Activated CD4-positive, alpha-beta T cell treated with anti-CD3 and anti-CD28 coated beads, Interleukin-10, Interleukin-2, amounts not matched to agents 100 ng/mL and 50 ng/mL, durations not matched to agents 16 hours and 8 hours (primary cell): ENCODE results near the gene ZNF423.

Experiments
- DNase-seq: peaks from one replicate; pipeline ENCODE4 v3.0.0-alpha.2; 2020

Gene ZNF423

DNA sequence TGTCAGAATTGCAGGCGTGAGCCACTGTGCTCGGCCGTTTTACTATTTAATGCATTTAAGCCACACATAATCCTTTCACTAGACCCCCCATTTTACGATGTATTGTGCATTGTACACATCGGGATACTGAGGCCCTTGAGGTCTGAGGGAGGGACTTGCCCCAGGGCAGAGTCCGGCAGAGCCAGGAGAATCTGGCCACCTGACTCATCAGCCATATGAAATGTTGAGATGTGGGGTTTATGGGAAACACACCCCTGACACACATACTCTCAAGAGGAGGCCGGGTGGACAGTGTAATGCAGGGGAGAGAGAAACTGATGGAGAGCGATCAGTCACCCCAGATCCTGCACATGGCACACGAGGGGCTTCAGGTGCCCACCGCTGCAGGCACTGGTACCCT, 196.6 kb downstream of the ZNF423 start:
- no peak for DNase-seq

GRCh38 chr16:49658531-49658930, 197.4 kb downstream of the ZNF423 start:
- DNase-seq: no peak

- DNase-seq: no peak
Measured at GRCh38 chr16:49657736-49658465, 198.0 kb downstream of the ZNF423 start.

GRCh38 chr16:49654425-49654824, 201.5 kb downstream of the ZNF423 start:
- DNase-seq: no peak

- no peak for DNase-seq
Measured at GRCh38 chr16:49653577-49653976, 202.3 kb downstream of the ZNF423 start.

DNA sequence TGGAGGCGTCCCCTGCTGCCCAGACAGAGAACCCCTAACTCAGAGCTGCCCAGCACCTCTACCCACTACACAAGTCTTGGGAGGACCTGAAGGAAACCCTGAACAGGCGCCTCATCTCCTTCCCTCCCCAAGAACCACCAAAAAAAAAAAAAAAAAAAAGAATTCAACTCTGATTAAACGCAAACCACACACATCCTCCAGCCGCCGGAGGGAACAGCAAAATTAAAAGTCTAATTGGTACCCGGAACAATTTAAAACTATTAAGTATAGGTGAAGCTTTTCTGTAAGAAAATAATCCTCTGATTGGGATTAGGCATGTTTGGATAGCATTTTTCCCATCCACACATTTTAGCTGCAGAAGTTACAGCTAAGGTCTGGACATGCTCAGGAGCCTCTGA, 202.7 kb downstream of the ZNF423 start:
- DNase-seq: no peak

DNA sequence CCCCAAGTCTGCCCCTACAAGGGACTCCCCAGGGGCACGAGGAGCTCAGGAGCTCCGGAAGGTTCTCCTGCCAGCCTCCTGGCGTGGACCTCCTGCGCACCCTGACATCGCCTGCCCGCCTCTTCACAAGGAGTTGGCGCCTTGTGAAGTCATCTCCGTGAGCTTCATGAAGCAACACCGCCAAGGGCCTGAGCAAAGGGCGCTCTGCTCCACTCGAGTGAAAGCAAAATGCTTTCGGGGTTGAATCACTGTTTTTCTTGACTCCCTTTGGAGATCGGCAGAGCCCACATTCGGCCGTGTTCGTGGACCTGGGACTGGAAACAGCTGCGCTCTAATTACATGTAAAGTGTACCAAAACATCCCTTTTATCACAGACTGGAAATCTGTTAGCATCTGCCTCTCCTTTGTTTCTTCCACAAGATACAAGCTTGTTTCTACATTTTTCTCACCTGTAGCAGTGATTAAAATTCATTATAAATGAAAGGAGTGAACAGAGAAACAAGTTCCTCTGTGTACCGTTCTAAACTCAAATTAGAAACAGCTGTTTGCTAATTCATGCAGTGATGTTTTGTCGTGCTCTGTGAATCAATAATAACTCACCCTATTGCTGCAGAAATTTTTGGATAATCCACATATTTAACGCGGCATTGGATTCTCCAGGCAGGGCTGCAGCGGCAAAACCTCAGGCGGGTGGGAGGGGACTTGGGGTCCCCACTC, 203.3 kb downstream of the ZNF423 start:
- no peak for DNase-seq

DNA sequence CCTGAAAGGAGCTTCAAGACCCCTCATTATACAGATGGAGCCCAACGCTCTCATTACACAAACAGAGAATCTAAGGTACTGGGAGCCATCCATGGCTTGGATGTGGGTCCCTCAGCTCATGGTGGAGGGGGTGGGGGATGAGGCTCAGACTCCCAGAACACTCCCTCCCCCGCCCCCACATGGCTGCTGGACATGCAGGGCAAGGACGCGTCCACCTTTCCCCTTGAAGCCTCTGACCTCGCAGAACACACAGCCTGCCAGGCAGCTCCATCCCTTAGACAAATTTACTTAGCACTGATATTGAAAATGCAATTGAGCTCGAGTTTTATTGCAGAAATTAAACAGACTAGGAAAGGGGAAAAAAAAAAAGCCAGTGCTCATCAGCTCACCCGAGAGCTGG, 203.9 kb downstream of the ZNF423 start:
- DNase-seq: no peak

DNA sequence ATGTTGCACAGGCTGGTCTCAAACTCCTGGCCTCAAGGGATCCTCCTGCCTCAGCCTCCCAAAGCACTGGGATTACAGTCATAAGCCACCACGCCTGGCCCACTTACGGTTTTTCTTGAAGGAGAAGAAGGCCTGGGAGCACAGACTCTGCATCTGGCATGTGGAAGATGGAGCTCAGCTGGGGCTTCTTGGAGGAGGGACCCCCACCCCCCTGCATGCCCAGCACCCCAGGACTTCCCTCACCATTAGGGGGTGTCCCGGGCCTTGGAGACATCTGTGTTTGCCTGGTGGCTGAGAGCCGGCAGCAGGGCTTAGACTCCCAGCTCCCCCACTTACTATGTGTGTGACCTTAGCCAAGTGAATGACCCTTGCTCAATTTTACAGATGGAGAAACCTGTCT, 204.7 kb downstream of the ZNF423 start:
- DNase-seq: no peak

DNA sequence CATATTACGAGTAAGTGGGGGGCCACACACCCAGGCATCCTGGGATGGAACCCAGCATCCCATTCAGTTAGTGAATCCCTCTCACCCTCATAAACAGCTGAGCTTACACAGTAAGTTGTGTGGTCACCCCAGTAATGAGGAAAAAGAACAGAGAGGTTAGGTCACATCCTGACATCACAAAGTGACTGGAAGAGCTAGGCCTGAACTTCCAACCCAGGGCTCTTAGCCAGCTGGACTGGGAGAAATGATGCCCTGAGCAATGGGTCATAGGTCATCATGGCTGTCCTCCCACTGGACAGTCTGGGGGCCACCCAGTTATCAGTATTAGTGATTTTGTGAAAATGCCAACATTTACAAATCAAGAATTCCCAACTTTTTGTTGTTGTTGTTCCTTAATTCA, 205.3 kb downstream of the ZNF423 start:
- DNase-seq: no peak

DNA sequence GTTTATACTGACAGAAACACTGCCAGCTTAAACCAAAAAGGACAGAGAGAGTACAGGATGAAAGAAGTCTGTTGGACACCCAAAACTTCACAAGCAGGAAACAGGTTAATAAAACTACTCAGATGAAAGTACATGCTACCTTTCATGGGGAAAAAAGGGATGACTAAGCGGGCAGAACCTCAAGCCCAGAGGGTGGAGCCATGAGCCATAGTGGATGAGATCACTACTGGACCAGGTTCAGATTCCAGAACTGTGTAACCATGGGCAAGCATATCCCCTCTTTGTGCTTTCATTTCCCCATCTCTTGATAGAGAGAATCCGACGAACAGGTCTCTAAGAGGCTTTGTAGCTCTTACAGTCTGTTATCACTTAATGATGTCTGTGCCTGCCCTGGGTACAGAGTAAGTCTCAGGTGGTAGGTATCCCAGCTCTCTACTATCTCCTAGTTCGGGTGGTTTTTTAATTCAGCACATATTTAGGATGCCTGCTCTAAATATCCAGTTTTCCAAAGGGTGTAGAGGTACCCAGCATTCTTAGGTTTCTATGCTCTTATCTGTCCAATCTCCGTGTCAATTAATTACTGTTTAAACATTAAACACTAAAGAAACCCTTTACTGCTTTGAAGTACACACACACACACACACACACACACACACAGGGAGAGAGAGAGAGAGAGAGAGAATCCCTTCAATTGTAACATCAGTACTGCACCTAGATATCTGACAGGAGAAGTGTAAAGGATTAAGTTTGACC, 206.7 kb downstream of the ZNF423 start:
- DNase-seq: no peak

DNA sequence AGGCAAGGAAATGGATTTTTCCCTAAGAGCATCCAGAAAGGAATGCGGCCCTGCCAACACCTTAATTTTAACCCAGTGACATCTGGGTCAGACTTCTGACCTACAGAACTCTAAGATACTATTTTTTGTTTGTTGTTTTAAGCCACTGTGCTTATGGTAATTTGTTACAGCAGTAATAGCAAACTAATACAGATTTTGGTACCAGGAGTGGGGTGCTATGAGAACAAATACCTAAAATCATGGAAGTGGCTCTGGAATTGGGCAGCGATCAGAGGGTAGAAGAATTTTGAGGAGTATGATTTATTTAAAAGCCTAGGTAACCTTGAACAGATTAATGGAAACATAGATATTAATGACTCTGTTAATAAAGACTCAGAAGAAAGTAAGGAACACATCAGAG, 208.2 kb downstream of the ZNF423 start:
- no peak for DNase-seq

- DNase-seq: no peak
Measured at GRCh38 chr16:49645263-49645662, 210.6 kb downstream of the ZNF423 start.

DNA sequence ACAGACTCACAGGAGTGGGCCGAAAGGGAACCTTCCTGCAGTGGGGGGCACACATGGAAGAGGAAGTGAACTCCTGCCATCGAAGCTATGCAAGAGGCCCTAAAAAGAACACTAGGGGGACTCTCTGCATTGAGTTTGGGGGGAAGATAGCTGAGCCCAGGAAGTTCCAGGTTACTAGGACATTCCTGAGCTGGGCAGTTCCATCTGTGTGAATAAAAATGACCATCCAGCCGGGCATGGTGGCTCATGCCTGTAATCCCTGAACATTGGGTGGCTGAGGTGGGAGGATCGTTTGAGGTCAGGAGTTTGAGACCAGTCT, 211.8 kb downstream of the ZNF423 start:
- DNase-seq: no peak

DNA sequence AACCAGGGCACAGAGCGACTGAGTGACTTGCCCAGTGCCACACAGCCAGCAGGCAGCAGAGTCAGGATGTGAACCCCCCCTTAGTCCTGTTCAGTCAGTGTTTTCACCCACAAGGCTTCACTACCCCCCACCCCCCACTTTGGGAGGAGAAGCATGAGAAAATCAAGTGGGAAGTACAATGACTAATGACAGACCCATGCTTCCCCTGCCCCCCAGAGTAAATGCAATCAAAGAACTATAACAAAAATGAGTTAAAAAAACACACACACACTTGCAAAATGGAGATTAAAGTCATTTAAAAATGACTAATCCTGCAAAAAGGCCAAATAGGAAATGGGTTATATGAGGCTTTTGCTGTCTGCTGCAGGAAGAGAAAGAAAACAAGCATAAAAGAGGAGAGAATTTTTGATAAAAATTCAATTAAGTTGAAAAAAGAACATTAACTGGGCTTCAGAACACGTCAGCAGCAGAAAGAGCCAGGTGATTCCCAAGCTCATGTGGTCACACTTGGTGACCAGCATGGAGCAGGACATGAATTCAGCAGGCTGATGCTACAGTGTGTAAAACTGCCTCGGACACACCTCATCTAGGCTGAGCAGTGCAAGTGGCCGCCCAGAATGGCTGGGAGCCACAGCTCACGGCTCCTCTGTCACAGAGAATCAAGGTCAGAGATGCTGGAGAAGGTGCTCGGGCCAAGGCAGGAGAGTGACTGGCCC, 212.3 kb downstream of the ZNF423 start:
- no peak for DNase-seq

- DNase-seq: no peak
Measured at GRCh38 chr16:49641250-49641649, 214.7 kb downstream of the ZNF423 start.

GRCh38 chr16:49640581-49640980, 215.3 kb downstream of the ZNF423 start:
- no peak for DNase-seq

GRCh38 chr16:49639739-49640431, 216.0 kb downstream of the ZNF423 start:
- no peak for DNase-seq

- no peak for DNase-seq
Measured at GRCh38 chr16:49638673-49639610, 217.0 kb downstream of the ZNF423 start.

GRCh38 chr16:49637933-49638672, 217.8 kb downstream of the ZNF423 start:
- DNase-seq: no peak

- DNase-seq: no peak
Measured at GRCh38 chr16:49637511-49637910, 218.4 kb downstream of the ZNF423 start.
